ENCODE measurements around the gene UGT1A8.

Gene UGT1A8

DNA sequence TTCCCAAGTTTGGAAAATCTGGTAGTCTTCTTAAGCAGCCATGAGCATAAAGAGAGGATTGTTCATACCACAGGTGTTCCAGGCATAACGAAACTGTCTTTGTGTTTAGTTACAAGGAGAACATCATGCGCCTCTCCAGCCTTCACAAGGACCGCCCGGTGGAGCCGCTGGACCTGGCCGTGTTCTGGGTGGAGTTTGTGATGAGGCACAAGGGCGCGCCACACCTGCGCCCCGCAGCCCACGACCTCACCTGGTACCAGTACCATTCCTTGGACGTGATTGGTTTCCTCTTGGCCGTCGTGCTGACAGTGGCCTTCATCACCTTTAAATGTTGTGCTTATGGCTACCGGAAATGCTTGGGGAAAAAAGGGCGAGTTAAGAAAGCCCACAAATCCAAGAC, 154.7 kb downstream of the UGT1A8 start:
- DNase-seq, result no peak

DNA sequence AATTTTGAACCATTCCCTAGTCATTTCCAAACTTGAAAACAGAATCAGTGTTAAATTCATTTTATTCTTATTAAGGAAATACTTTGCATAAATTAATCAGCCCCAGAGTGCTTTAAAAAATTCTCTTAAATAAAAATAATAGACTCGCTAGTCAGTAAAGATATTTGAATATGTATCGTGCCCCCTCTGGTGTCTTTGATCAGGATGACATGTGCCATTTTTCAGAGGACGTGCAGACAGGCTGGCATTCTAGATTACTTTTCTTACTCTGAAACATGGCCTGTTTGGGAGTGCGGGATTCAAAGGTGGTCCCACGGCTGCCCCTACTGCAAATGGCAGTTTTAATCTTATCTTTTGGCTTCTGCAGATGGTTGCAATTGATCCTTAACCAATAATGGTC, 155.2 kb downstream of the UGT1A8 start:
- DNase-seq, result no peak

DNA sequence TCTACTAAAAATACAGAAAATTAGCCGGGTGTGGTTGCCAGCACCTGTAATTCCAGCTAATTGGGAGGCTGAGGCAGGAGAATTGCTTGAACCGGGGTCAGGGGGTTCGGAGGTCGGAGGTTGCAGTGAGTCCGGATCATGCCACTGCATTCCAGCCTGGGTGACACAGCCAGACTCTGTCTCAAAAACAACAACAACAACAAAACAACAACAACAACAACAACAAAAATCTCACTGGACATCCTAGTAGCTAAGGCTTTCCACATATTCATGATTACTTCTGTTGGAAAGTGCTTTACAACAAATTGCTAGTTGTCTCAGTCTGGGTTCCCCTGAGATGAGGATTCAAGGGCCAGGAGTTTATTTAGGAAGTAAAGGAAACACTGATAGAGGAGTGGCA, 156.4 kb downstream of the UGT1A8 start:
- no peak for DNase-seq

DNA sequence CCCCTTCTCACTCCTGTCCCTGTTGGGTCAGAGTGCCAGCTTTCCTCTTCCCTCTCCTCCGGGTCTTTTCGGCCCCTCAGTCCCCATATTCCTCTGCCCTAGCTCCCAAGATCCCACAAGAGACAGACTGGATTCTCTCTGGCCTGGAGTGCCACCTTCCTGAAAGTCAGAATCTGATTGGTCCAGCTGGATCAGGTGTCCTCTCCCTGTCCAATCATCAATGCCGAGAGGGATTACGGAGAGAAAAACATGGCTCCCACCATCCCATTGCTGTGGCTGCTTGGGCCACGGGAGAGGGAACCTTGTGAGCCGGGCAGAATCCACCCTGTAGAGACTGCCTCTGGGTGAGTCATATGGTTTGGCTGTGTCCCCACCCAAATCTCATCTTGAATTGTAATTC, 158.0 kb downstream of the UGT1A8 start:
- DNase-seq, result no peak

DNA sequence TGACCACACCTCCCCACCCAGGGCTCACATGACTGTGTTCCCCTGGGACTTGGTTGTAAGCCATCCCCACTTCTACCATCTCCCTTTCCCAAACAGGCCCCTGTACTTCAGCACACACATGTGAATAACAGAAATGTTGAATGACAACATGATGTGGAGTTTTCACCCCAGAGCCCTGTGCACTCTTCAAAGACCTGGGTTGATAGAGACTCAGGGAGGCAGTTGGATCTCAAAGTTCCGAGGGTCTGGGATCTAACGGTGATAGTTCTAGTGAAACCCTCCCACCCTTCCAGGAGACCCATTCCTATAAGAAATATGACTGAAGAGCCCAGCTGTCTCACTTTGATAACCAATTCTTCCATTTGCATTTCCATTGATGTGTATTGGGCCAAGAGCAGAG, 160.6 kb downstream of the UGT1A8 start, which contains the start of gene MROH2A:
MROH2A (plus strand) TSS at position 301 of the 400 bp plus-strand sequence. CDS start 1,029 bp downstream, outside the sequence.
- DNase-seq, result no peak

DNA sequence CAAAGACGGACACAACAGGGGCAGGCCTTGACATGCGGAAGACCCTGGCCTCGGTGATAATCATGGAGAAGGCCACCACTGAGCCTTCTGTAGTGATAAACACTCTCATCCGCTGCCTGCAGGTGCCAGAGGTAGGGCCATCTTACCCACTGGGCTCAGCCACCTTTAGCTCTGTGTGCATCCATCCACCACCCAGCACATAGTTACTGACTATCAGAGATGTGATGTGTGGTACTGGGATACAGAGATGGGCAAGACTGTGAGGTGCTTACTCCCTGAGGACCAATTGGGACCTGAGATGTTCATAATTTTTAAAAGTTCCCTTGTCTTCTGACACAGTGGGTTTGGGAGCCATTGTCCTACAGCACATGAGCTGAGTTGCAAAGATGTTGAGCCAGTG, 162.3 kb downstream of the UGT1A8 start:
- no peak for DNase-seq

GRCh38 chr2:233780771-233781170, 163.3 kb downstream of the UGT1A8 start:
- DNase-seq, result no peak

- no peak for DNase-seq
Observed at GRCh38 chr2:233789554-233789953, 172.1 kb downstream of the UGT1A8 start.

DNA sequence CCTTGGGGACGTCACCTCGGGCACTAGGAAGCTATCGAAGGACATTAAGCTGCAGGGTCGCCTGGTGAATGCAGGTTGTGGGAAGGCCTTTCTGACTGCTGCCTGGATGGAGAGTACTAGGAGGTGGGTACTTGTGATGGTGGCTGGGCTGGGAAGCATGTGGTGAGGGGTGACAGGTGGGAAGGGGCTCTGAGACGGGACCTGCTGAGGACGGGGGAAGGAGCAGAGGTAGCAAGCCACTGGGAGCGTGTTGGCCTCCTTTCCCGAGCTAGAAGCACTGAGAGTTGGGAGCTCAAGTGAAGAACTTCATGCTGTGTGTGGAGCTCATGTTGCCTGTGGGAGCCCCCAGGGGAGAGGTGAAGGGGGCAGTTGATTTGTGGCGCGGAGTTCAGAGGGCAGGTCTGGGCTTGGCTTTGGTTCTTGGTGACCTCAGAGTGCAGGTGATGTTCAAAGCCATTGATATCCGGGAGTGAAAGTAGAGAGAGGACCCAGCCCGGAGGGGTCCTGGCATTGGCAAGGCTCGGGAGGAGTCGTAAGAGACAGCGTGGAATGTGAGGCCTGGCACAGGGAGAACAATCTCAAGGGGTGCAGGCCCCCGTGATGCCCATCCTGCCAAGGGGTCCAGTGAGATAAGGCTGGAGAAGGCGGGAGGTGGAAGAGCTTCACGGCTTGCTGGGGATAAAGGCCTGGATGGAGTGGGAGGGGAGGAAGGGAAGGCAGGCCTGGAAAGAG, 173.9 kb downstream of the UGT1A8 start:
- DNase-seq, result no peak

DNA sequence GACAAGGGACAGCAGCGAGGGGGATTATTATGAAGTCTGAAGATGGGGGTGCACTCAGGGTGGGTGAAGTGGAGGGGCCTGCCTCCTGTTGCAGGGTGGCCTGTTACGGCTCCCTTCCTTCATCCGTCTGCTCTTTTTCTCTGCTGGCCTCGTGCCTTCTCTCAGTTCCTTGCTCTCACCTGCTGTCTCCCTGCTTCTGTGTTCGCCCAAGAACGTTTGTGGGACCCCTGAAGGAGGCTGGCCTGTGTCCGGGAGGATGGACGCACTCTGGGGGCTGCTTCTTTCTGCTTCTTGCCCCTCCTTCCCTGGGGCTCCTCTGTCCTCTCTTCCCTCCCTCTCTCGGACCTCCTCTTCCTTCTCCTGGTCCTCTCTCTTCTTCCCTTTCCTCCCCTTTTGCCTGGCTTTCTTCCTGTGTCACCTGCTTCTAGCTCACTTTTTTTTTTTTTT, 174.5 kb downstream of the UGT1A8 start:
- DNase-seq, result no peak

DNA sequence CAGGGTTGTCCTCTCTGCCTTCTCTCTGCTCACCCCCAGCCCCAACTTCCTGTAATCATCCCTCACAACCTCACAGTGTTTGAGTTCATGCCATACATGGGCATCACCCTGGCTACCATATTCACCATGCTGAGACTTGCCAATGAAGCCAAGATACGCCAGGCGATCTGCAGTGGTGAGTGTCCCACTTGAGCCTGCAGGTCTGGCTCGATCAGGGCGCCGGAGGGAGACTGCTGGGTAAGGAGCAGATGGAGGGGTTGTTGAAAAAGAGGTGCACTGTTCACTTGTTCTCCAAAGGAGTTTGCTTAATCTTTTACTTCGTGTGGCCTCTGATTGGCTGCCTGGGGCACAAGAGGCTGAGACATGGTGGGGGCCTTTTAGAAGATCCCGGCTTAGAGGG, 175.3 kb downstream of the UGT1A8 start:
- DNase-seq, result no peak

GRCh38 chr2:233793465-233794127, 176.2 kb downstream of the UGT1A8 start:
- DNase-seq, result no peak

DNA sequence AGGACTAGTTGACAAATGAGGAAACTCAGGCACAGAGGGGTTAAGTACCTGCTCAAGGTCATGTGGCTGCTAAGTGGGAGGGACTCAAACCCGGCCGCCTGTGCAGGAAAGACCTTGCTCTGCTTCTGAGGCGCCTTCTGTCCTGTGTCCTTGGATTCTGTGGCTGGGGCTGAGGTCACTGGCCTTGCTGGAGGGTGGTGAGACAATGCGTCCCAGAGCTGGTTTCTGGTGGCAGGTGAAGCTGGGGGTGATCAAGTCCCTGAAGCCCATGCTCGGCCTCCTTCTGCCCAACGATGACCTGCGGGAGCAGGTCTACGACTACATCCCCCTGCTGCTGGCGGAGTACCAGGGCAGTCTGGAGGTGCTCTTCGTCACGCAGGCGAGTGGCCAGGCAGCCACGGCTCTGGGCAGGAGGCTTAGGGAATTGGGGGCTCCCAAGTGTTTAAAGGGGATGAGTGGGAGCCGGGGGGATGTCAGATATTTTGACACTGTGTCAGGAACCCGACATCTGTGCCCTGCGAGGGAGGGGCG, 176.8 kb downstream of the UGT1A8 start:
- no peak for DNase-seq

DNA sequence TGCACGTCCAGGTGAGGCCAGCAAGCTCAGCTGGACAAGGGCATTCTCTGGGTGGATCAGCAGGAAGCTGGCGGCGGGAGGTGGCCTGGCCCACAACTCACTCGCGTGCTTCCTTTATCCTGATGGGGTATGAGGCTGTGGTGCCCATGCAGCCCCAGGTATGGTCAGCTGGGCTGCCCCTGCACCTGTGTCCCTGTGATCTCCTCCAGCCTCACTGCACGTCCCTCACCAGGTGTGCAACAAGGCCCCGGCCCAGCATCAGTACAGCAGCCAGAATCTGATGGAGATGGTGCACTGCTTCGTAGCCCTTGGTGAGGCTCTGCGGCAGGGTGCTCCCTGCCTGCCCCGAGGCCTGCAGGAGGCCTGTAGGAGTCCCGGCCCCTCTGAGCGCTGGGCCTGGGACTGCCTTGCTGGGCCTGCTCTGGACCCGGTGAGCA, 178.3 kb downstream of the UGT1A8 start:
- no peak for DNase-seq

GRCh38 chr2:233796254-233796653, 178.8 kb downstream of the UGT1A8 start:
- DNase-seq, result no peak

GRCh38 chr2:233798335-233799086, 181.1 kb downstream of the UGT1A8 start:
- no peak for DNase-seq

GRCh38 chr2:233799087-233799665, 181.7 kb downstream of the UGT1A8 start:
- DNase-seq, result no peak

- DNase-seq, result no peak
Observed at GRCh38 chr2:233799716-233800115, 182.3 kb downstream of the UGT1A8 start.

DNA sequence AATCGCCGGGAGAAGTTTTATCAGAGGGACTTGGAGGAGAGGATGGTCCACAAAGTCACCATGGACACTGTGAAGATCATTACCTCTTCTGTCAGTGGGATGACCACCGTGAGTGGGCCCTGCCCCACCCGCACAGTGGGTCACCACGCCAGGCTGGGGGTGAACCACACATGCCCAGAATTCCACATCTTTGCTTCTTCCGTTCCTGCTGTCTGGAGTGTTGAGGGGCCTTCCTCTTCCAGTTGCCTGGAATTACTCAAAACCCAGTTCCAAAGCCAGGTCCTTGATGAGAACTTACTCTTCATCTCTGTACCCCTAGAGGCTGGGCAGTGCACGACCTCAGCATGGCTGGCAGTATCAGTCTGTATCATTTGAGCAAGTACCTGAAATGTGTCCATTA, 182.8 kb downstream of the UGT1A8 start:
- DNase-seq, result no peak

GRCh38 chr2:233801357-233802131, 184.1 kb downstream of the UGT1A8 start:
- DNase-seq, result no peak

GRCh38 chr2:233802132-233802815, 184.8 kb downstream of the UGT1A8 start:
- no peak for DNase-seq
